Cerebellar nuclear complex (tissue), 1 donor: ENCODE data around the gene RPS28.
"Not testable (repeated sequence)": the region's sequence is repeated elsewhere in the genome, so short reads cannot be mapped to it uniquely, and the experiment has no call there.

ENCODE experiments used
- DNase-seq, 2 experiments: peaks; one replicate each; lab custom pipeline; 2025; lab: John Stamatoyannopoulos, UW

RPS28 gene

GRCh38 chr19:8320564-8321066 lies 681 bp upstream of the RPS28 start:
- no peak for DNase-seq

- no peak for DNase-seq
These were observed 816 bp downstream of the RPS28 start for GRCh38 chr19:8321986-8322637.

GRCh38 chr19:8322638-8322997 lies 1.3 kb downstream of the RPS28 start:
- no peak for DNase-seq

GRCh38 chr19:8323781-8324185 lies 2.5 kb downstream of the RPS28 start:
- DNase-seq: no peak

- DNase-seq: no peak
These were observed 3.1 kb downstream of the RPS28 start for GRCh38 chr19:8324186-8325050.

- DNase-seq: no peak
These were observed 4.2 kb downstream of the RPS28 start for GRCh38 chr19:8325454-8325853.

- DNase-seq: no peak
These were observed 8.7 kb downstream of the RPS28 start for GRCh38 chr19:8329996-8330395.

GRCh38 chr19:8331263-8331845 lies 10.1 kb downstream of the RPS28 start:
- no peak for DNase-seq

GRCh38 chr19:8332976-8333766 lies 11.9 kb downstream of the RPS28 start:
- DNase-seq: no peak

- DNase-seq: no peak
These were observed 12.6 kb downstream of the RPS28 start for GRCh38 chr19:8333767-8334457.

- DNase-seq: no peak
These were observed 13.4 kb downstream of the RPS28 start for GRCh38 chr19:8334458-8335342.

GRCh38 chr19:8335343-8336071 lies 14.2 kb downstream of the RPS28 start:
- no peak for DNase-seq

- DNase-seq: no peak
These were observed 14.8 kb downstream of the RPS28 start for GRCh38 chr19:8336072-8336569.

- no peak for DNase-seq
These were observed 15.4 kb downstream of the RPS28 start for GRCh38 chr19:8336660-8337059.

- DNase-seq: no peak
These were observed 16.4 kb downstream of the RPS28 start for GRCh38 chr19:8337728-8338127.

GRCh38 chr19:8338835-8339234 lies 17.5 kb downstream of the RPS28 start:
- no peak for DNase-seq

GRCh38 chr19:8340341-8341096 lies 19.2 kb downstream of the RPS28 start:
- DNase-seq: no peak

- DNase-seq: not testable (repeated sequence)
These were observed 20.2 kb downstream of the RPS28 start for GRCh38 chr19:8341504-8341903.

- no peak for DNase-seq
These were observed 21.0 kb downstream of the RPS28 start for GRCh38 chr19:8342316-8342683.
